H9 (cell line): ENCODE measurements around the gene PRDM4. TPM values are rescaled to one million over a fixed set of nuclear protein-coding genes. Genes with fewer than 3 reads are reported as not detected.
A peak's percentile ranks its signal among the peaks of the same experiment; 100 is the strongest.

Experiments
- DNase-seq: peaks from one replicate; pipeline ENCODE4 v3.0.0-alpha.2; 2017
- H2AFZ ChIP-seq: one replicate; pipeline ENCODE4 v1.6.1; 2013; ENCODE audit warnings: mild to moderate bottlenecking, low read length, control low read depth, moderate library complexity
- H2AK5ac ChIP-seq: 2 replicates; pipeline ENCODE4 v1.6.1; 2013; ENCODE audit warnings: low read length, control low read depth, mixed read lengths; ENCODE audit not compliant: insufficient read length
- H2BK120ac ChIP-seq: one replicate; pipeline ENCODE4 v1.6.1; 2013; ENCODE audit warnings: low read depth, mild to moderate bottlenecking, low read length, control low read depth, inconsistent platforms; ENCODE audit not compliant: poor library complexity, severe bottlenecking
- H2BK12ac ChIP-seq: 2 replicates; pipeline ENCODE4 v1.6.1; 2013; ENCODE audit warnings: low read length, control low read depth, mixed read lengths, low read depth; ENCODE audit not compliant: insufficient read length
- H2BK15ac ChIP-seq: 2 replicates; pipeline ENCODE4 v1.6.1; 2013; ENCODE audit warnings: low read depth, low read length, control low read depth
- H2BK20ac ChIP-seq: one replicate; pipeline ENCODE4 v1.6.1; 2013; ENCODE audit warnings: low read depth, mild to moderate bottlenecking, low read length, control low read depth, inconsistent platforms; ENCODE audit not compliant: poor library complexity, severe bottlenecking
- H2BK5ac ChIP-seq: 2 replicates; pipeline ENCODE4 v1.6.1; 2013; ENCODE audit warnings: low read length, control low read depth, mixed read lengths; ENCODE audit not compliant: insufficient read length
- H3K14ac ChIP-seq: 2 replicates; pipeline ENCODE4 v1.6.1; 2013; ENCODE audit warnings: low read length, control low read depth; ENCODE audit not compliant: insufficient read depth
- H3K18ac ChIP-seq: 2 replicates; pipeline ENCODE4 v1.6.1; 2013; ENCODE audit warnings: low read depth, mild to moderate bottlenecking, mixed read lengths, low read length, control low read depth; ENCODE audit not compliant: insufficient read length
- H3K23ac ChIP-seq: 2 replicates; pipeline ENCODE4 v1.6.1; 2013; ENCODE audit warnings: low read length, control low read depth, mixed read lengths, low read depth; ENCODE audit not compliant: insufficient read length
- H3K23me2 ChIP-seq: 2 replicates; pipeline ENCODE4 v1.6.1; 2013; ENCODE audit warnings: low read depth, mild to moderate bottlenecking, mixed read lengths, low read length, control low read depth; ENCODE audit not compliant: insufficient read length, poor library complexity, severe bottlenecking
- H3K27ac ChIP-seq: 2 replicates; pipeline ENCODE4 v1.5.1; 2013; ENCODE audit warnings: low read length, control low read depth, mixed read lengths, low read depth; ENCODE audit not compliant: insufficient read length
- H3K27me3 ChIP-seq: 2 replicates; pipeline ENCODE4 v1.6.1; 2013; ENCODE audit warnings: low read length, control low read depth, inconsistent platforms; ENCODE audit not compliant: insufficient read depth
- H3K4ac ChIP-seq: 2 replicates; pipeline ENCODE4 v1.6.1; 2013; ENCODE audit warnings: low read depth, mild to moderate bottlenecking, control low read depth, inconsistent platforms, low read length, moderate library complexity
- H3K4me1 ChIP-seq: 2 replicates; pipeline ENCODE4 v1.6.1; 2013; ENCODE audit warnings: low read length, control low read depth, inconsistent platforms; ENCODE audit not compliant: insufficient read depth
- H3K4me2 ChIP-seq: 2 replicates; pipeline ENCODE4 v1.6.1; 2013; ENCODE audit warnings: low read length, control low read depth, mixed read lengths; ENCODE audit not compliant: insufficient read length, insufficient read depth
- H3K56ac ChIP-seq: 2 replicates; pipeline ENCODE4 v1.6.1; 2013; ENCODE audit warnings: low read depth, mild to moderate bottlenecking, mixed read lengths, low read length, control low read depth; ENCODE audit not compliant: insufficient read length
- H3K79me1 ChIP-seq: 2 replicates; pipeline ENCODE4 v1.6.1; 2013; ENCODE audit warnings: low read depth, mild to moderate bottlenecking, moderate library complexity, low read length, control low read depth, inconsistent platforms; ENCODE audit not compliant: insufficient read depth, poor library complexity, severe bottlenecking
- H3K79me2 ChIP-seq: 2 replicates; pipeline ENCODE4 v1.6.1; 2013; ENCODE audit warnings: low read length, control low read depth, inconsistent platforms; ENCODE audit not compliant: insufficient read depth
- H3K9ac ChIP-seq: 2 replicates; pipeline ENCODE4 v1.6.1; 2013; ENCODE audit warnings: low read length, control low read depth, mixed read lengths; ENCODE audit not compliant: insufficient read length; ENCODE audit errors: extremely low read depth
- H3K9me3 ChIP-seq: one replicate; pipeline ENCODE4 v1.6.1; 2013; ENCODE audit warnings: low read depth, low read length, inconsistent platforms; ENCODE audit not compliant: control insufficient read depth
- H3T11ph ChIP-seq: one replicate; pipeline ENCODE4 v1.6.1; 2013; ENCODE audit warnings: mild to moderate bottlenecking, low read length, control low read depth, inconsistent platforms
- H4K20me1 ChIP-seq: one replicate; pipeline ENCODE4 v1.6.1; 2013; ENCODE audit not compliant: control insufficient read depth, insufficient read length, insufficient read depth
- H4K5ac ChIP-seq: 2 replicates; pipeline ENCODE4 v1.6.1; 2013; ENCODE audit warnings: low read depth, mild to moderate bottlenecking, mixed read lengths, low read length, control low read depth; ENCODE audit not compliant: insufficient read length
- H4K8ac ChIP-seq: replicated peaks from 2 replicates; pipeline ENCODE4 v1.6.1; 2013; ENCODE audit warnings: low read length, control low read depth, mixed read lengths, low read depth; ENCODE audit not compliant: insufficient read length
- H4K91ac ChIP-seq: 2 replicates; pipeline ENCODE4 v1.6.1; 2013; ENCODE audit warnings: low read depth, mild to moderate bottlenecking, moderate library complexity, mixed read lengths, low read length, control low read depth; ENCODE audit not compliant: insufficient read length
- H3K27ac Mint-ChIP-seq, 3 experiments: 2 replicates in 2 of 3; 3 replicates in 1 of 3; pipeline ENCODE4 v1.8.0; 2020 to 2021; ENCODE audit warnings: mixed read lengths in 3 of 3, mild to moderate bottlenecking in 1 of 3, moderate library complexity in 1 of 3
- H3K27me3 Mint-ChIP-seq: 2 replicates; pipeline ENCODE4 v1.8.0; 2021; ENCODE audit warnings: low read depth, mild to moderate bottlenecking, moderate library complexity, mixed read lengths
- H3K36me3 Mint-ChIP-seq, 3 experiments: 2 replicates in 2 of 3; 3 replicates in 1 of 3; pipeline ENCODE4 v1.8.0; 2020 to 2021; ENCODE audit warnings: low read depth in 3 of 3, mixed read lengths in 3 of 3; ENCODE audit not compliant: insufficient read depth in 1 of 3
- H3K4me1 Mint-ChIP-seq, 2 experiments: 2 replicates each; pipeline ENCODE4 v1.8.0; 2020; ENCODE audit warnings: mixed read lengths in 2 of 2
- H3K4me3 Mint-ChIP-seq, 2 experiments: 2 replicates in 1 of 2; 3 replicates in 1 of 2; pipeline ENCODE4 v1.8.0; 2020 to 2021; ENCODE audit warnings: mild to moderate bottlenecking in 2 of 2, mixed read lengths in 2 of 2, moderate library complexity in 1 of 2
- H3K9me3 Mint-ChIP-seq, 2 experiments: 2 replicates in 1 of 2; 3 replicates in 1 of 2; pipeline ENCODE4 v1.8.0; 2020; ENCODE audit warnings: mild to moderate bottlenecking in 2 of 2, mixed read lengths in 2 of 2, moderate library complexity in 1 of 2
- WGBS: extraction: QIAGEN DNeasy Blood & Tissue Kit; methylation state at CpG from one replicate; pipeline ENCODE4 v1.1.7; 2013; ENCODE audit warnings: missing lambda C conversion rate, low lambda C conversion rate, mixed read lengths; ENCODE audit not compliant: insufficient read length; ENCODE audit errors: extremely low coverage; 5-methylcytosine and 5-hydroxymethylcytosine counted together
- long read RNA-seq: library from polyadenylated mRNA; unstranded; transcript quantifications from one replicate; pipeline ENCODE4 v2.0.0, GENCODE V29; 2020
- total RNA-seq: library from RNA; stranded (reverse); gene quantifications from 2 replicates; pipeline ENCODE4 v1.2.1, GENCODE V29; 2021
- TF ChIP-seq, protein P1 (sequence below): fragments of 200-600 bp; sonication (generic); conservative IDR thresholded peaks from 3 replicates; pipeline ENCODE4 v1.8.0; 2021; ENCODE audit warnings: antibody characterized with exemption, mild to moderate bottlenecking

The PRDM4 gene, protein sequence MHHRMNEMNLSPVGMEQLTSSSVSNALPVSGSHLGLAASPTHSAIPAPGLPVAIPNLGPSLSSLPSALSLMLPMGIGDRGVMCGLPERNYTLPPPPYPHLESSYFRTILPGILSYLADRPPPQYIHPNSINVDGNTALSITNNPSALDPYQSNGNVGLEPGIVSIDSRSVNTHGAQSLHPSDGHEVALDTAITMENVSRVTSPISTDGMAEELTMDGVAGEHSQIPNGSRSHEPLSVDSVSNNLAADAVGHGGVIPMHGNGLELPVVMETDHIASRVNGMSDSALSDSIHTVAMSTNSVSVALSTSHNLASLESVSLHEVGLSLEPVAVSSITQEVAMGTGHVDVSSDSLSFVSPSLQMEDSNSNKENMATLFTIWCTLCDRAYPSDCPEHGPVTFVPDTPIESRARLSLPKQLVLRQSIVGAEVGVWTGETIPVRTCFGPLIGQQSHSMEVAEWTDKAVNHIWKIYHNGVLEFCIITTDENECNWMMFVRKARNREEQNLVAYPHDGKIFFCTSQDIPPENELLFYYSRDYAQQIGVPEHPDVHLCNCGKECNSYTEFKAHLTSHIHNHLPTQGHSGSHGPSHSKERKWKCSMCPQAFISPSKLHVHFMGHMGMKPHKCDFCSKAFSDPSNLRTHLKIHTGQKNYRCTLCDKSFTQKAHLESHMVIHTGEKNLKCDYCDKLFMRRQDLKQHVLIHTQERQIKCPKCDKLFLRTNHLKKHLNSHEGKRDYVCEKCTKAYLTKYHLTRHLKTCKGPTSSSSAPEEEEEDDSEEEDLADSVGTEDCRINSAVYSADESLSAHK
- 19.9 and 24.4 TPM in 2 replicates for total RNA-seq
- long read RNA-seq, full-length matches to known transcripts = 7 of 36 reads
- long read RNA-seq, partial matches to known transcripts = 12 of 36 reads
- long read RNA-seq, other reads (novel, unspliced or antisense) = 17 of 36 reads

DNA sequence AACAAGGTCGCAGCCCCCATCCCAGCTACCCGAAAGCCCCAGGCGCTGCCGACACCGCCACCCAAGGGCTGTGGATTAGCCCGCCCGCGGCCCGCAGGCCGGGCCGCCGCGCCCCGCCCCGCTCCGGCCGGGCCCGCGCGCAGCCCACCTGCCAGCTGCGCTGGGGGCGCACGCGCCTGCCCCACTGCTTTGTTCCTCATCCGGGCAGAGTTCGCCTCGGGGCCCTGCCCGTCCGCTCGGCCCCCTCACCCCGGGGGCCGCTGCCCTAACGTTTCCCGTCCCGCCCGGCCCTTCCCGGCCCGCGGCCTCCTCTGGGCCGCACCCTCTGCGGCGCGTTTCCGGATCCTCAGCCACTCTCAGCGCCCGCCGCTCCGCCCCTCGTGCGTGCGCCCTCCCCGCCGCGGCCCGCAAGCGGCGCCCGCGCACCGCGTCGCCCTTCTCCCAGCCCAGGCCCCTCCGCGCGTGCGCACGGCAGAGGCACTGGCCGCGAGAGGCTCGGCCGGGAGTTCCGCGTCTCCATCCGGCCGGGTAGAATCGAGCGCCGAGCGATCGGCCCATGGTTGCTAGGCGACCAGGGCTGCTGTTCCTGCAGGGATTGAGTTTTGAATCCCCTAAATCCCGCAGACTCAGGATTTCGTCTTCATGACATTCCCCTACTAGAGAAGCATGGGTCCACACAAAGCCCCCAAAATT lies at the start of gene PRDM4:
PRDM4 (minus strand) TSS at position 329 of the 693 bp plus-strand sequence. CDS start 622 bp downstream, outside the sequence.
- Histone ChIP-seq H2BK5ac (no peak within 1 kb of the TSS), H3T11ph (no peak within 1 kb of the TSS)

More for the DNA sequence above, at the start of gene PRDM4:
- H3K9me3 Mint-ChIP-seq = no peaks in the 10 kb centered on the region
- Histone ChIP-seq H3K27me3 (no peaks in the 10 kb centered on the region), H3K9ac (peak within 1 kb of the TSS; percentile 79), H2BK120ac (no peak within 1 kb of the TSS), H3K23ac (no peak within 1 kb of the TSS), H2BK20ac (no peak within 1 kb of the TSS), H3K79me1 (no peaks in the 10 kb centered on the region), H3K56ac (no peak within 1 kb of the TSS), H3K23me2 (peaks cover 10% of the 10 kb centered on the region), H3K9me3 (no peaks in the 10 kb centered on the region), H4K91ac (no peak within 1 kb of the TSS), H3K14ac (peak within 1 kb of the TSS; percentile 23; the same call in 1 of the 2 replicates), H4K5ac (peak within 1 kb of the TSS; percentile 73), H2BK12ac (no peak within 1 kb of the TSS), H2AK5ac (no peak within 1 kb of the TSS), H3K18ac (peak within 1 kb of the TSS; percentile 2), H3K4me2 (peak within 1 kb of the TSS; percentile 100), H4K8ac (no peak within 1 kb of the TSS), H2BK15ac (no peak within 1 kb of the TSS), H3K79me2 (peaks cover 16% of the 10 kb centered on the region; the same call in 1 of the 2 replicates), H3K4me1 (no peaks in the 10 kb centered on the region), H2AFZ (peak within 1 kb of the TSS; percentile 12), H3K4ac (no peak within 1 kb of the TSS), H3K27ac (no peak within 1 kb of the TSS), H4K20me1 (no peaks in the 10 kb centered on the region)
- peak within 1 kb of the TSS in 2 of 3 experiments; percentile 79 to 80; a peak in 4 of 7 replicates for H3K27ac Mint-ChIP-seq
- peaks cover 4% of the 10 kb centered on the region; the same call in 1 of the 2 replicates for H3K27me3 Mint-ChIP-seq
- H3K4me3 Mint-ChIP-seq = peak within 1 kb of the TSS; percentile 89 to 94
- DNase-seq = peak; percentile 98
- H3K36me3 Mint-ChIP-seq = peaks cover 8 to 13% (median 9%) of the 10 kb centered on the region in 3 experiments; a peak in 6 of 7 replicates
- TF ChIP-seq, protein P1, sequence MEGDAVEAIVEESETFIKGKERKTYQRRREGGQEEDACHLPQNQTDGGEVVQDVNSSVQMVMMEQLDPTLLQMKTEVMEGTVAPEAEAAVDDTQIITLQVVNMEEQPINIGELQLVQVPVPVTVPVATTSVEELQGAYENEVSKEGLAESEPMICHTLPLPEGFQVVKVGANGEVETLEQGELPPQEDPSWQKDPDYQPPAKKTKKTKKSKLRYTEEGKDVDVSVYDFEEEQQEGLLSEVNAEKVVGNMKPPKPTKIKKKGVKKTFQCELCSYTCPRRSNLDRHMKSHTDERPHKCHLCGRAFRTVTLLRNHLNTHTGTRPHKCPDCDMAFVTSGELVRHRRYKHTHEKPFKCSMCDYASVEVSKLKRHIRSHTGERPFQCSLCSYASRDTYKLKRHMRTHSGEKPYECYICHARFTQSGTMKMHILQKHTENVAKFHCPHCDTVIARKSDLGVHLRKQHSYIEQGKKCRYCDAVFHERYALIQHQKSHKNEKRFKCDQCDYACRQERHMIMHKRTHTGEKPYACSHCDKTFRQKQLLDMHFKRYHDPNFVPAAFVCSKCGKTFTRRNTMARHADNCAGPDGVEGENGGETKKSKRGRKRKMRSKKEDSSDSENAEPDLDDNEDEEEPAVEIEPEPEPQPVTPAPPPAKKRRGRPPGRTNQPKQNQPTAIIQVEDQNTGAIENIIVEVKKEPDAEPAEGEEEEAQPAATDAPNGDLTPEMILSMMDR = peak; percentile 53
- WGBS = no CpG with 5 or more reads among the region's 83 CpGs
- peaks cover 16 to 19% of the 10 kb centered on the region in 2 experiments for H3K4me1 Mint-ChIP-seq
